GM19023 (cell line): ENCODE results near the gene GUCY1A2.
"Not testable (repeated sequence)": the region's sequence is repeated elsewhere in the genome, so short reads cannot be mapped to it uniquely, and the experiment has no call there.

Experiments
- ATAC-seq: cut with Tn5 transposase; IDR thresholded peaks from one replicate; pipeline ENCODE4 v1.9.1; 2021; ENCODE audit warnings: mild to moderate bottlenecking, moderate library complexity; ENCODE audit not compliant: unreplicated experiment

Gene GUCY1A2

GRCh38 chr11:106950067-106950491 lies 68.2 kb downstream of the GUCY1A2 start:
- no peak for ATAC-seq

GRCh38 chr11:106943089-106943488 lies 75.2 kb downstream of the GUCY1A2 start:
- ATAC-seq, result no peak

- ATAC-seq, result no peak
Observed at GRCh38 chr11:106939157-106939556, 79.1 kb downstream of the GUCY1A2 start.

DNA sequence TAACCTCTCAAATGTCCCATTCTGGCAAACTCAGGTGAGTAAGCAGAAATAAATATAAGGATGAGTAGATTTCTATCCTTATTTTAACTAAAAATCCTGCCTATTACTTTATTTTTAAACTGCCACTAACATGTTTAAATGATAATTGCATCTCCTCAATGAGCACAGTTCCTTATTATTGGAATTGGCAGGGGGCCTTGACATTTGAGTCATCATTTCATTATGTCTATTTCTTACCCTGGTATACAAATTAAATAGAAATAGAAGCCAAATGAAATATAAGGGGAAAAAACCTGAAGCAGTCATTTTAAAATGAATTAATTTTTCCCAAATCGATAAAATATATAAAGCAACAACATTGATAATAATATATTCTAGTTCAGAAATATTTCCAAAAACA lies 81.2 kb downstream of the GUCY1A2 start:
- ATAC-seq, result no peak

DNA sequence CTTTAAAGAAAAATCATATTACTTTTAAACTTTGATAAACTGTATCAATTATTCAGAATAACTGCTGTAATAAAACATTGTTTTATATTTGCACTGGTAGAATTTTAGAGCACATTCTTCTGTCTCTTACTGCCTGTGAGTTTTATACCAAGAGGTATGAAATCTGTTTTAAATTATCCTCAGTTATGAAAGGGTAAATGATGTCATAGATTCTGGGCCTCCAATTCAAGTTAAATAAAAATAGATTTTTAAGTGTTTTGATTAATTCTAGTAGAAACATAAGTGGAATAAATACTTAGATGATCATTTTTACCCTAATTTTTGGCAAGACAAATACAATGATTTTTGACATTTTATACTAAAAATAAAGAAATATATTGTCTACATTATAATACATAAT lies 93.0 kb downstream of the GUCY1A2 start:
- ATAC-seq, result no peak

GRCh38 chr11:106920899-106921509 lies 97.3 kb downstream of the GUCY1A2 start:
- no peak for ATAC-seq

DNA sequence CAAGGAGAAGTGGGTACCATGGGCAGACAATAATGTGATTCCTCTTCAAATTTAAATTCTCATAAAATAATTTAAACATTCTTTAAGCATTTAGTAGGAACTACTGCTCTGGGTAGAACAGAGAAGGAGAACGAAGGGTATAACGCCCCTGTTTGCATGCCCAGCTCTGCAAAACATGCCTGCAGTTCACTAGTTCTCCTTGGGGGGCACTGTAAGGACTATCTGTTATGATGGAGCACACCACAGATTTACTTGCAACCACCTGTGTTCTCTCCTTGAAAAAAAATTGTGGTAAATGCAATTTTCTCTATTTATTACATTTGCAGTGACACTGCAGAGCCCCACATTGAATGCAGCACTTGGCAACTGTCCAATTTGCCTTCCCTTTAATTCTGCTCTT lies 100.3 kb downstream of the GUCY1A2 start:
- ATAC-seq, result no peak

DNA sequence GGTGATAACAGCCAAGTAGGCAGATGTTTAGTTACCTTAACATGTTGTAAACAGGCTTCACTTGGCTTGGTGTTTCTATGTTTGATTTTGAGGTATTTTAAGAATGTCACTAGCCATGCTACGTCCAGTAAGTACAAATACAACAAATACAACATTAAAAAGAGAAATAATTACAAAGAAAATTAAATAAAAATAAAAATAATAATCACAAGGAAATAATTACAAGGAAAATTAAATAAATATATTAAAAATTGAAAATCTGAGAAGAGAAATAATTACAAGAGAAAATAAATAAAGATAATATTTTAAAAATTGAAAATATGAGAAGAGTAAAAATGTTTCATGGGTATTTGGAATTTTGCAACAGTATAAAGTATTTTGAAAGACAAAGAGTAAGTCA lies 103.9 kb downstream of the GUCY1A2 start:
- ATAC-seq, result no peak

GRCh38 chr11:106913141-106913540 lies 105.1 kb downstream of the GUCY1A2 start:
- no peak for ATAC-seq

DNA sequence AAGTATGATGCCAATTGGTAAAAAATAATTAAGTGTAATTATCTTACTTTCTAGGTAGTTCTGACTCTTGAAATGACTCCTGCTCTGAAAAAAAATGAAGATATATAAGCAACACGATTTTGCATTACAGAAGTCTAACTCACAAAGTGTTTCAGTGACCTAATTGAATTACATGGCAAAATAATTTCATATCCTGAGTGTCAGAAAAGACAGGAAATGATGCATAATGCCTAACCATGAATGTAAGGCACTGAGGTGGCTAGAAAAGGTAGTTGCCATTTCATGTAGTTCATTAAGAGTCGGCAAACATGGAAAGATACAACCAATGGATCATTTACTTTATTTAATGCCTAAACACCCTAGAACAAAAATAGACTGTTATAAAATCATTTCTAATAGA lies 113.5 kb downstream of the GUCY1A2 start:
- no peak for ATAC-seq

DNA sequence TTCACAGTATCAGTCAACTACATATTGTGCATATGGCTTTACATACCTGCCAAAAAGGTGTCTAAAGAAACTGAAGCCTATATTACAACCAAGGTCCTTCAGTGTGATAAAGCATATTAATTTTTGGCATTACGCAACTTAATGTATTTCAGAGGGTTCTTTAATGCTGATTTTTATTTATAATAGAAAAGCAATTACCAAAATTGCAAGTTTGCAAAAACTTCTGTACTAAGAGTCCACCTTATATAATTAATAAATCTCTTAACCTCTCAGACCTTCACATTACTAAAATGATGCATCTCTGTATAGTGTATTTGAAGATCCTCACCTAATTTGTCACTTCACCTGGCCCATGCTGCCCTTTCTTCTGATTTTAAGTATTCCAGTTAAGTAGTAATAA lies 128.6 kb downstream of the GUCY1A2 start:
- no peak for ATAC-seq

DNA sequence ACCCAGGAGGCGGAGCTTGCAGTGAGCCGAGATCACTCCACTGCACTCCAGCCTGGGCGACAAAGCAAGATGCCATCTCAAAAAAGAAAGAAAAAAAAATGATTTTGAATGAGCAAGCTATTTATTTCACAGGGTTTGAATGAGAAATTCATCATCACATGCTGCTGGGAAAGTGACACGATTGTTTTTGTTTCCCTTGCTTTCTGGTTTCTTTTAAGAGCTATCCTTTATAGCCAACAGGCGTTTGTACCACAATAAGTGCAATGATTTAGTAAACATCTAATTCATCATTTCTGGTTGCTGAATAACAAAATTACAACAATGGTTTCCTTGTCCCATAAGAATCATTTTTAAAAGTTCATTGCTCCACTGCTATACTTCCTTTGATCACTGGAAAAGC lies 129.9 kb downstream of the GUCY1A2 start:
- ATAC-seq, result no peak

GRCh38 chr11:106883693-106884092 lies 134.6 kb downstream of the GUCY1A2 start:
- not testable (repeated sequence) for ATAC-seq

DNA sequence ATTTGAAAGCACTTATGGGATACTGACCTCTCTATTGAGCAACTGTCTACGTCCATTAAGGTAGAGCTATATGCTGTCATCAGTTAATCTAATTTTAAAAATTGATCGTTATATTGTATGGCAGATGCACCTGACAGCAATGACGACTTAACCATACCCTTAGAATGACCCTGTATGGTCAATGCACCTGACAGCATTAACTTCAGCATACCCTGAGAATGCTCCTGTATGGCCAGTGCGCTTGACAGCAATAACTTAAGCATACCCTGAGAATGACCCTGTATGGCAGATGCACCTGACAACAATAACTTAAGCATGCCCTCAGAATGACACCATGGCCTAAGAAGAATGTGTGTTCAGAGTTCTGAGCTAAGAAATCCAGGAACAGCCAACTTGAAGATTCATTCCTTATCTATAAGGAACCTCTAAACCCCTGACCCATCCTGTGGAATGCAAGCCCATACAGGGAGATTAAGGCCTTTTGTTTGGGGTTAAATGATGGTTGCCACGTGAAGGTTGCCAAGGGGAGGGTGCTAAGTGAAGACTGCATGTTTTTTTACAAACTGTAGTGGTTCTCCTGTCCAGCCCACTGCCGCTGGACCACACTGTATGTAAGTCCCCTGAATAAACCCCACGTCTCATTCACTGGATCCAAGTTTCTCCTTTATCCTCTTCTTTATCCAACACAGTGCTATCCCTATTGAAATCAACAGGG lies 138.3 kb downstream of the GUCY1A2 start:
- no peak for ATAC-seq

DNA sequence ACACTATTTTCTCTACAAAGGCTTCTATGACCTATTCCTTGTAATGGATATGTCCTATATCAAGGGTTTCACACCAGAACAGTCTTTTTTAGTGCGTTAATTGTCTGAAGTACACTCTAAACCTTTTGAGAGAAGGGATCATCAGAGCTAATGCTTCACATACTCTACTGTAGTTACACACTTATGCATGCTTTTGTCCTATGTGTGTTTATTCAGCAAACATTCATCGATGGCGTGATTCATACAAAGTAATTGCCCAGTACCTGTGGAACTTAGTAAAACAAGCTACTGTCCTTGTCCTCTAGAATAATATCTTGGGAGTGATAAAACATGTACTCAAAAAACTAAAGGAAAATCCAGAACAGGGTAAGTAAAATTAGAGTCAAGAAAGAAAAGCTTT lies 139.2 kb downstream of the GUCY1A2 start:
- no peak for ATAC-seq

GRCh38 chr11:106875013-106875412 lies 143.3 kb downstream of the GUCY1A2 start:
- ATAC-seq, result no peak

- ATAC-seq, result no peak
Observed at GRCh38 chr11:106872246-106872645, 146.0 kb downstream of the GUCY1A2 start.

GRCh38 chr11:106858200-106858599 lies 160.1 kb downstream of the GUCY1A2 start:
- ATAC-seq, result no peak

GRCh38 chr11:106856566-106856965 lies 161.7 kb downstream of the GUCY1A2 start:
- ATAC-seq, result no peak

GRCh38 chr11:106854429-106854828 lies 163.8 kb downstream of the GUCY1A2 start:
- no peak for ATAC-seq

DNA sequence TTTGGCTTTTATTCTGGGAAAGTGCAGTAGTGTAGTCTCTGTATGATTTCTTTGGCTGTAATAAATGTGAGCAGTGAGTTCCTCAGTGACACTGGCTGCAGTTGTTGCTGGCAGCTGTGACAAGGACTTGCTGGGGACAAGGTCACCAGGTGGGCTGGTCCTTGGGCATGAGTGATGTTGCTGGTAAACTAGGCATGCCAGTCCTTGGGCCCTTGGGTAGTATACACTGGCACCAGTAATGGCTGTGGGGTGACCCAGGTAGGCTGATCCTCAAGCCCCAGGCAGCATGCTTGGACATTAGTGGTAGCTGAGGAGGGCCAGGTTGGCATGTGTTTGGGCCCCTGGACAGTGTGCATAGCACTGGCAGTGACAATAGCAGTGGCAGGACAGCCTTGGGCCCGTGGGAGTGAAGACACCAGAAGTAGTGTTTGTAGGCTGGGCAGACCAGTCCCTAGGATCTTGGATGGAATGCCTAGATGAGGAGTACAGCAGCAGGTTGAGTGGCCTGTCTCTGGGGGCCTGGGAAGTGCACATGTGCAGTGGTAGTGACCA lies 164.3 kb downstream of the GUCY1A2 start:
- no peak for ATAC-seq

GRCh38 chr11:106852779-106853178 lies 165.5 kb downstream of the GUCY1A2 start:
- ATAC-seq, result no peak
